Bronchial epithelial cell (primary cell): Measurements from ENCODE around the gene AP1B1. TPM values are rescaled to one million over a fixed set of nuclear protein-coding genes. Genes with fewer than 3 reads are reported as not detected.

ENCODE experiments used
- DNase-seq: peaks from one replicate; pipeline ENCODE4 v3.0.0-alpha.2; 2010; ENCODE audit warnings: low read depth
- FAIRE-seq: peaks from 2 replicates; lab custom pipeline; 2011; peaks lifted over from hg19 to GRCh38; lab: Jason Lieb, UNC
- H3K27me3 ChIP-seq: 2 replicates; pipeline ENCODE4 v1.5.1; 2011; ENCODE audit warnings: low read length; ENCODE audit not compliant: control insufficient read depth, insufficient read depth
- H3K36me3 ChIP-seq: 2 replicates; pipeline ENCODE4 v1.5.1; 2011; ENCODE audit warnings: low read length; ENCODE audit not compliant: control insufficient read depth, insufficient read depth
- H3K4me3 ChIP-seq: 2 replicates; pipeline ENCODE4 v1.5.1; 2011; ENCODE audit warnings: mild to moderate bottlenecking, low read depth, low read length, control low read depth
- CTCF ChIP-seq: IDR thresholded peaks from 2 replicates; pipeline ENCODE4 v1.5.1; 2011; ENCODE audit warnings: mild to moderate bottlenecking, moderate library complexity, low read length, control low read depth, inconsistent platforms; ENCODE audit not compliant: insufficient read depth, severe bottlenecking
- total RNA-seq: library from RNA; depleted of rRNA; stranded (reverse); fragments of >200 nt; gene quantifications from 2 replicates; pipeline ENCODE4 v1.2.1, GENCODE V29; 2014

Gene AP1B1
- total RNA-seq, 1 donor from 2014 or later: 44.8 TPM

GRCh38 chr22:29313576-29314466, 74.5 kb downstream of the AP1B1 start:
- TF ChIP-seq CTCF: no peak
- Histone ChIP-seq H3K4me3 (no peak overlapping the region), H3K36me3 (peaks cover 2% of the 10 kb centered on the region), H3K27me3 (peaks cover 26% of the 10 kb centered on the region)
- peak; percentile 7 for FAIRE-seq
- no peak for DNase-seq

- DNase-seq (no peak), FAIRE-seq (no peak)
- peak; percentile 81 for TF ChIP-seq CTCF
- H3K36me3 ChIP-seq: peaks cover 2% of the 10 kb centered on the region
- H3K4me3 ChIP-seq: no peak overlapping the region
- H3K27me3 ChIP-seq: peaks cover 26% of the 10 kb centered on the region
Measured at GRCh38 chr22:29313126-29313575, 75.2 kb downstream of the AP1B1 start.

GRCh38 chr22:29312218-29313125, 75.9 kb downstream of the AP1B1 start:
- peaks cover 2% of the 10 kb centered on the region for H3K36me3 ChIP-seq
- DNase-seq (no peak), FAIRE-seq (no peak)
- peaks cover 26% of the 10 kb centered on the region for H3K27me3 ChIP-seq
- TF ChIP-seq CTCF: no peak
- H3K4me3 ChIP-seq: no peak overlapping the region

- no peak for TF ChIP-seq CTCF
- no peak for FAIRE-seq
- H3K27me3 ChIP-seq: peaks cover 26% of the 10 kb centered on the region
- peaks cover 2% of the 10 kb centered on the region for H3K36me3 ChIP-seq
- DNase-seq: no peak
- no peak overlapping the region for H3K4me3 ChIP-seq
Measured at GRCh38 chr22:29311464-29312217, 76.7 kb downstream of the AP1B1 start.

GRCh38 chr22:29310863-29311339, 77.5 kb downstream of the AP1B1 start:
- FAIRE-seq (no peak), DNase-seq (peak; percentile 91)
- TF ChIP-seq CTCF: no peak
- H3K27me3 ChIP-seq: peaks cover 20% of the 10 kb centered on the region
- H3K36me3 ChIP-seq: peaks cover 2% of the 10 kb centered on the region
- no peak overlapping the region for H3K4me3 ChIP-seq
